ENCODE measurements around the gene SFSWAP. TPM values are rescaled to one million over a fixed set of nuclear protein-coding genes. Genes with fewer than 3 reads are reported as not detected.
"Not testable (repeated sequence)": the region's sequence is repeated elsewhere in the genome, so short reads cannot be mapped to it uniquely, and the experiment has no call there.

SFSWAP gene
- total RNA-seq, 1 donor from 2014 or later: 59.8 TPM

DNA sequence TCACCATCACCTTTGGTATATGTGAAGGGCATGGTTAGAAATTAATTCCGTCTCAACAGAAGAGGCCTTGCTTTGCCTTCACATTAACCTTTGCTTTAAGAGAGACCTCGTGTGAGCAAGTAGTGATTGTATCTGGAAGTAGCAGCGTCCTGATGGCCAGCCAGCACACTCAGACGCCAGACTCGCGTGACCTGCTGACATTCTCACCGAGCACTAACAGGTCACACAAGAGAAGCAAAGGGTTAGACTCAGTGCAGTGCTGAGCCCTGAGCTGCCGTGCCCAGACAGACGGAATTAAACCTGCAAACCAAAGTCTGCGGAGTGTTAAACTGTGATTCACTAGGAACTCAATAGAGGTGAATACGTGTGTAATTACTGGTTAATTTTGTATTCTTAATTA is 77.2 kb downstream of the SFSWAP start:
- no peak for DNase-seq (ENCODE audit: low spot score)

- DNase-seq (ENCODE audit: low spot score): no peak
Measured at GRCh38 chr12:131789638-131790037, 78.7 kb downstream of the SFSWAP start.

GRCh38 chr12:131793243-131794022 is 82.5 kb downstream of the SFSWAP start:
- no peak for DNase-seq (ENCODE audit: low spot score)

DNA sequence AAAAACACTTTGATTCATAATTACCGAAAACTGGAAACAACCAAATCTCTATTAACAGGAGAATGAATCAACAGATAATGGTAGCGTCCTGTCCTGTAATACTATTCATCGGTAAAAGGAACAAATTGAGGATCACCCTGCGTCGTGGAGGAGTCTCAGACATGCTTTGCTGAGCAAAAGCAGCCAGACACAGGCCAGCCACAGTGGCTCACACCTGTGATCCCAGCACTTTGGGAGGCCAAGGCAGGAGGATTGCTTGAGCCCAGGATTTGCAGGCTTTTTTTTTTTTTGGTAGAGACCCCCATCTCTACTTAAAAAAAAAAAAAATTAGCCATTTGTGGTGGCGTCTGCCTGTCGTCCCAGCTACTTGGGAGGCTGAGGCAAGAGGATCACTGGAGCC is 83.2 kb downstream of the SFSWAP start:
- DNase-seq (ENCODE audit: low spot score): no peak

GRCh38 chr12:131794573-131794972 is 83.7 kb downstream of the SFSWAP start:
- DNase-seq (ENCODE audit: low spot score): no peak

GRCh38 chr12:131795064-131795463 is 84.2 kb downstream of the SFSWAP start:
- DNase-seq (ENCODE audit: low spot score): no peak

DNA sequence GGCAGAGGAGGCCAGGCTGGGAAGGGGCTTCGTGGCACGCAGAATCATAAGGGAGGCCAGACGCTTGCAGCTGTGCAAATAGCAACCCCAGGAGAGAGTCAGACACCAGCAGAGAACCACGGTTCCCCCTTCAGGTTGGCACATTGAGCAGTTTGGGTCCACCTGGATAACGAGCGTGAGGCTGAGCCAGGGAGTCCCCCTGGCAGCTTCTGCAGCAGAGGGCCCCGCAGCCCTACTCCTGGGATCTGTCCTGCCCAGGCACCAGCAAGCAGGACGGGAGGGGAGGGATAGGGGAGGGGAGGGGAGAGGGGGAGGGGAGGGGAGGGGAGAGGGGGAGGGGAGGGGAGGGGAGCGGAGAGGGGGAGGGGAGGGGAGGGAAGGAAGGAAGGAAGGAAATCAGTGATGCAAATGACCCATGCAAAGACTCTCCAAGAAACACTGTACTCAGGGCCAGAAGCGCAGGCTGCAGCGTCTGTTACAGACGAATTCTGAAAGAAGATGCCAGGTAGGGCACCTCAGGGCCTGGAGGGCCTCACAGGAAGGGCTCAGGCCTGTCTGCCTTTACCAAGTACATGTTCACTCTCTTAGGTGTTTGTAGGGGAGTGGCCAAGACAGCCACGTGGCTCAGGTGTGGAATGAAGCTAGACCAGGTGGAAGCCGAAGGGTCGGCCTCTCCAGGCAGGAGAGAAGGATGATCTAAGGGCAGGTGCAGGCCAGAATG is 85.0 kb downstream of the SFSWAP start:
- DNase-seq (ENCODE audit: low spot score): no peak

GRCh38 chr12:131796411-131796736 is 85.5 kb downstream of the SFSWAP start:
- DNase-seq (ENCODE audit: low spot score): no peak

DNA sequence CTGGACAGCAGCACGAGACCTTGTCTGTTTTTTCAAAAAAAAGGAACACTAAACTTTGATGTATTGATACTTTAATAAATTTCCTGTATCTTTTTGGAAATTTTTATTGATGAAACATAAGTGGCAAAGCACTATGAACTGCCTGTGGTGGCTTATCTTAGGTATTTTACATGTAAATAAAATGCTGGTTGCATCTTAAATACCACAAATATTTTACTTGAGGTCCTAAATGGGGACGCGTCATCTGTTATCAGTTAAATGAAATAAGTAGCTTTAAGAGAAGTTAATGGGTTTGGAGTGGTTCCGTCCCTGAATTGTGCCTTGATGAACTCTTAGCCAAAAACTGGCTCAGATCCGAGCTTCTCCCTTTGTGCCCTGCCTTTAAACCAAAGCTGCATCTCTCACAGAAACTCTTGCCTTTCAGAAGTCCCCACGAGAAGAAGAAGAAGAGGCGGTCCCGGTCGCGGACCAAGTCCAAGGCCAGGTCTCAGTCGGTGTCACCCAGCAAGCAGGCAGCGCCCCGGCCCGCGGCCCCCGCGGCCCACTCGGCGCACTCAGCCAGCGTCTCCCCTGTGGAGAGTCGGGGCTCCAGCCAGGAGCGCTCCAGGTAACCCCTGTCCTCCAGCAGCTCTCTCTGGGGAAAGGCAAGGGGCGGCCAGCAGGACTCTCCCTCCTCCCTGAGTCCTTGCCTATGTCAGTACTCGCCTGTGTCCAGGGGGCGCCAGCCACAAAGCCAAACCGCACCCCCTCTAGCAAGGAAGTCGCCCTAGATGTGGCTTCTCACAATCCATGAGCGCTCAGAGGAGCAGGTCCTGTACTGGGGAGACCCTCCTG is 86.1 kb downstream of the SFSWAP start:
- DNase-seq (ENCODE audit: low spot score): no peak

DNA sequence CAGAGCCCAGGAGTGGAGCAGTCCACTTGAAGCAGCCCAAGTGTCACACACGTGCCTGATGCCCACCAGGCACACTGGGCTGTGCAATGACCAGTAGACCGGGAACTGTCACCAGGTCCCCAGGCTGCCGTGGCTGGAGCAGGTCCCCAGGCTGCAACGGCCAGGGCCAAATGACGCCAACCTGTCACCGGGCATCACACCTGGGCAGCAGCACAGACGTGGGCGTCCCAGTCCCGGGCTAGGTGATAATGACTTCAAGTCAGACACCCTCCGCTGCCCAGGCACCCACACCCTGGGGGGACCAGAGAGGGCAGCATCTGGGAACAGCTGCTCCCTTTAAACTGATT is 86.7 kb downstream of the SFSWAP start:
- no peak for DNase-seq (ENCODE audit: low spot score)

DNA sequence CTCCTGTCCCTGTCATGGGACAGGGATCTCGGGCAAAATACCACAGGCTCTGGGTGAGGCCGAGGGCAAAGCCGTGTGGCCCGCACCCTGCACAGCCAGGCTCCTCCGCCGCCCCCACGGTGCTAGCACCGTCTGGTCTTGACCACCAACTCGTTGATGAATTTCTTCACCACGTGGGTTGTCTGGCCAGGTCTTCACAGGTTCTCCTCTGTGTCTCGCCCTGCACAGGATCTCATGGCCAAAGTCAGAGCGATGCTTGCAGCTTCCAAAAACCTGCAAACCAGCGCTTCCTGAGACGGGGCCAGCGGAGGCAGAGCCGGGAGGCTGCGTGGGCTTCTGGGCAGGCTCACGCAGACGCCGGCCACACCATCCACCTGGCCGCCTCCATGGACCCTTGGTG is 88.3 kb downstream of the SFSWAP start:
- no peak for DNase-seq (ENCODE audit: low spot score)

DNA sequence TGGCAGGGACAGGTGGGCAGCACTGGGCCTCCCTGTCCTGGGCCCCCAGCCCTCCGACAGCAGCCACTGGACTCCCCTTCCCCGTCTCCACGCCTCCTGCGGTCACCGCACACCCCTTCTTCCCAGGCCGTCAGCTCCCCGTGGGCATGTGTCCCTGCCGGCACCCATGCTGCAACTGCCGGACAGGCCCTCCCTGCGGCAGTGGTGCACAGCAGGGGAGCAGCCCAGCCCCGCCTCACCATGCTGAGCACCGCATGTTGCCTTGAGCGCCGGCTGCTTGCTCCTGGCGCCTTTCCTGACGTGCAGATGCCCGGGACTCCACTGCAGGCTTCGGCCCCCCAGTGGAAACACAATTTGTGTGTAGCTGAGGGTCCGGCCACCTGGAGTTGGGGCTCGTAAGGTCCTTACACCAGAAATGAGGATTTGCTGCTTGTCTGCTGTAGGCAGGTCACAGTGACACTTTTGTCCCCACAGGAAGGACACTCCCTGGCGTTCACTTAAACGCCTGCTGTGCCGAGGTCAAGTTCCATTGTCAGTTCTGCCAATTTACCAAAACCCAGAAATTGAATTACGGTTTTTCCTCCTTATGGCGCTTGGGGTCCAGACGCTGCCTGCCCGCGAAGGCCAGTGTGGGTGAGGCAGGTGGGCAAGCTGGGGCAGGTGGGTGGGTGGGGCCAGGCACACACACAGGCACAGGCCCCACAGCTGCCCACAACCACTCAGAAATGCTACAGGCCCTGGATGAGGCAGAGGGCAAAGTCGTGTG is 89.1 kb downstream of the SFSWAP start:
- DNase-seq (ENCODE audit: low spot score): no peak

DNA sequence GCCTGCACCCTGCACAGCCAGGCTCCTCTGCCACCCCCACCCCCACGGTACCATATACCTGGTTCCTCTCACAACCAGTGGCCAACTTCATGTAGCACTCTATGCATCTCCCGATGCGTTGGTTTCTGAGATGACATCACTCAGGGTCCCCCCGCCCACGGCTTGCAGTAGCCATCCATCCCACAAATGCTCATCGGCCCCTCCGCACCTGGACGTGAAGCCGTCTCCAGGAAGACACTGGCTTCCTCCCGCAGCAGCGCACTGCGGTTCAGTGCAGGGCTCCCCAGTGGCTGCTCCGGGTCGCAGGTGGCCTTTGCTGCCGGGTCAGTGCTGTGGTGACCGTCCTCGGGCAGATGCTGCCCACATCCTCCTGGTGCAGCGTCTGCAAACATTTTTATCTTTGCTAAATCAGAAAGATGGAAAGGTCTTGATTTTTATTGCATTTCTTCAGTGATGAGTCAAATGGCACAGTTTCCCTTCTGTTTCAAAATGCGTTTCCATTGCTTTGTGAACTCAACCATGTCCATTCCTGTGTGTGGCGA is 89.8 kb downstream of the SFSWAP start:
- DNase-seq (ENCODE audit: low spot score): no peak

DNA sequence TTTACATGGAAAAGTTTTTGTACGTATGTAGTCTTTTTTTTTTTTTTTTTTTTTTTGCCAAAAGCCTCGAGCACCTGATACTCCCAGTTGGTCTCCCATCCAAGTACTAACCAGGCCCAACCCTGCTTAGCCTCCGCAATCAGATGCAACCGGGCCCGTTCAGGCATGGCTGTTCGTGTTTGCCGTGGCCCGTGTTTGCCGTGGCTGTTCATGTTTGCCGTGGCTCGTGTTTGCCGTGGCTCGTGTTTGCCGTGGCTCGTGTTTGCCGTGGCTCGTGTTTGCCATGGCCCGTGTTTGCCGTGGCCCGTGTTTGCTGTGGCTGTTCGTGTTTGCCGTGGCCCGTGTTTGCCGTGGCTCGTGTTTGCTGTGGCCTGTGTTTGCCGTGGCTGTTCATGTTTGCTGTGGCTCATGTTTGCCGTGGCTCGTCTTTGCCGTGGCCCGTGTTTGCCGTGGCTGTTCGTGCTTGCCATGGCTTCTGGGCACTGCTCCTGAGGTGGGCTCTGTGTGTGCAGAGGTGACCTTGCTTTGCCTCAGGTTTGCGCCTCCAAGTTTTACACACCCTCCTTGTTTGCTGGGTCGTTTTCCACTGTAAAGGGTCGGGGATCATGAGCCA is 90.5 kb downstream of the SFSWAP start:
- no peak for DNase-seq (ENCODE audit: low spot score)

GRCh38 chr12:131803961-131804521 is 93.2 kb downstream of the SFSWAP start:
- no peak for DNase-seq (ENCODE audit: low spot score)

GRCh38 chr12:131805421-131805820 is 94.5 kb downstream of the SFSWAP start:
- DNase-seq (ENCODE audit: low spot score): no peak

DNA sequence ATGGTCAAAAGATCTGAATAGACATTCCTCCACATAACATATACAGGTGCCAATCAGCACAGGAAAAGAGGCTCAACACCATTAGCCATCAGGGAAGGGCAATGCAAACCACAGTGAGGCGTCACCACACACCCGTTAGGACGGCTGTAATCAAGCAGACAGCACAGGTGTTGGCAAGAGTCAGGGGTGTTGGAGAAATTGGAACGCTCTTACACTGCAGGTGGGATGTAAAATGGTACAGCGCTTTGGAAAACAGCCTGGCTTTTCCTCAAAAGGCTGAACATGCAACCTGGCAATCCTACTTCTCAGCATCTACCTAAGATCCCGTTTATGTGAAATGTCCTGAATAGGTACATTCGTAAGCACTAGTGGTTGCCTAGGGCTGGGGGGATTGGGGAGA is 95.8 kb downstream of the SFSWAP start:
- DNase-seq (ENCODE audit: low spot score): no peak

DNA sequence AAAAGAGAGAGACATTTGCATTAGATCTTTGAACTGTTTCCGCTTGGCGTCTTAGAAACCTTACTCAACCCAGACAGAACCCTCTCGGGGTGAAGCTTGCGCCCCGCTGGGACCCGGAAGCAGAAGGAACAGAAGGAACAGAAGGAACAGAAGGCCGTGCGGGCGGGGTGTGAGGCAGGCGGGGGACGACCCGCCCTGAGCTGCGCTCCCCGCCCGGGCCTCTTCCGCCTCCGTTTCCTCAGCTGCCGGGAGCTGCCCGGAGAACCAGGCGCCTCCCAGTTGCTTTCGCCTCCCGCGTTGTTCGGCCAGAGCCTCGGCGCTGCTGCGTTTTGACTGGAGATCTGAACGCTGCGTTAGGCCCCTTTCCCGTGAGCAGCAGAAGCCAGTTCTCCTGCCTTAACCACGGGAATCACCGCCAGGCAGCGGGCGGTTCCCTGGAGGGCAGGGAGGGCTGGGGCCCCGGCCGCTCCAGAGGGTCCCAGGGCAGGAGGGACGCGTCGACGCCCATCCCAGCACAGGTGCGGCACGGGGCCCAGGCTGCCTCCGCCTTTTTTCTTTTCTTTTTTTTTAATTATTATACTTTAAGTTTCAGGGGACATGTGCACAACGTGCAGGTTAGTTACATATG is 98.0 kb downstream of the SFSWAP start:
- no peak for DNase-seq (ENCODE audit: low spot score)

GRCh38 chr12:131809476-131810254 is 98.8 kb downstream of the SFSWAP start:
- DNase-seq (ENCODE audit: low spot score): not testable (repeated sequence)

DNA sequence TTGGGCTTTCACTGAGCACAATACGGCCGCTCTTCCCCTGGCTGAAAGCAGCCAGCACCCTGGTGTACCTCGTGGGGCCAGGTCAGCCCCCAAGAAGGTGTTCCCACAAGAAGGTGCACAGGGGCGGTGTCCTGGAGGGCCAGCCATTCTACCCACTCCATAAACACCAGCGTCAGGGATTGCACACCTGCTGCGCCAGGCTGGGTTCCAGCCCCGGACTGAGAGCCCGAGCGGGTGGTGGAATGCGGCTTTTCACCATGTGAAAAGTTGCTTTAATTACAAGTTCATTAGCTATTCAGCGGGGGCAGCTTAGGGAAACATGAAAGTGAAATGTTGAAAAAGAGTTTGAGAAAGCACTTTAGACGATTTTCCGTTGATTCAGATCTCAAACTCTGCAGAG is 99.8 kb downstream of the SFSWAP start:
- no peak for DNase-seq (ENCODE audit: low spot score)
